H1 (cell line): Measurements from ENCODE around the gene SESN1. TPM values are rescaled to one million over a fixed set of nuclear protein-coding genes. Genes with fewer than 3 reads are reported as not detected.

ENCODE experiments used
- CTCF ChIA-PET: fragments of 300-600 bp; sonication (Branson Sonifier 250); formaldehyde crosslinking; loops from one replicate; lab custom pipeline; 2021; ENCODE audit not compliant: partially characterized antibody; lab: Charles Lee
- POLR2A ChIA-PET: fragments of 300-600 bp; sonication (Branson Sonifier 250); formaldehyde crosslinking; loops from one replicate; lab custom pipeline; 2021; ENCODE audit warnings: inconsistent platforms; ENCODE audit not compliant: partially characterized antibody; lab: Charles Lee
- DNase-seq, 2 experiments: peaks; one replicate each; pipeline versions ENCODE4 v3.0.0 to v3.0.0-alpha.2; 2010 to 2022; ENCODE audit warnings: low spot score in 2 of 2, low read depth in 1 of 2, mixed read lengths in 1 of 2
- FAIRE-seq: peaks from 2 replicates; lab custom pipeline; 2011; peaks lifted over from hg19 to GRCh38; lab: Jason Lieb, UNC
- H2AFZ ChIP-seq: 2 replicates; pipeline ENCODE4 v1.8.1; 2012; ENCODE audit warnings: low read length, inconsistent platforms
- H2AK5ac ChIP-seq: 2 replicates; pipeline ENCODE4 v1.6.1; 2013; ENCODE audit warnings: low read depth, low read length
- H2BK120ac ChIP-seq: replicated peaks from 2 replicates; pipeline ENCODE3; 2013; ENCODE audit warnings: low read depth, low read length, inconsistent platforms
- H2BK12ac ChIP-seq: 2 replicates; pipeline ENCODE4 v1.6.1; 2013; ENCODE audit warnings: low read depth, low read length
- H2BK15ac ChIP-seq: 2 replicates; pipeline ENCODE4 v1.6.1; 2013; ENCODE audit warnings: low read length
- H2BK20ac ChIP-seq: 2 replicates; pipeline ENCODE4 v1.6.1; 2013; ENCODE audit warnings: low read length
- H2BK5ac ChIP-seq: 2 replicates; pipeline ENCODE4 v1.6.1; 2013; ENCODE audit warnings: low read depth, low read length
- H3K14ac ChIP-seq: 2 replicates; pipeline ENCODE4 v1.6.1; 2013; ENCODE audit warnings: inconsistent platforms; ENCODE audit not compliant: insufficient read length
- H3K18ac ChIP-seq: 2 replicates; pipeline ENCODE4 v1.6.1; 2013; ENCODE audit warnings: low read length; ENCODE audit errors: extremely low read depth
- H3K23ac ChIP-seq: 2 replicates; pipeline ENCODE4 v1.6.1; 2013; ENCODE audit warnings: inconsistent platforms; ENCODE audit not compliant: insufficient read length
- H3K23me2 ChIP-seq: 2 replicates; pipeline ENCODE4 v1.6.1; 2013; ENCODE audit warnings: low read depth, low read length
- H3K27ac ChIP-seq: 2 replicates; pipeline ENCODE4 v1.6.1; 2011; ENCODE audit warnings: low read depth, low read length, inconsistent platforms
- H3K27me3 ChIP-seq, 4 experiments: replicated peaks in 1 of 4; 1 replicate in 1 of 4; 2 replicates in 3 of 4; pipeline versions ENCODE4 v1.6.1 to v1.8.1; 2011 to 2013; ENCODE audit warnings: low read length in 3 of 4, mild to moderate bottlenecking in 3 of 4, inconsistent platforms in 2 of 4, mixed read lengths in 2 of 4, moderate library complexity in 1 of 4; ENCODE audit not compliant: control insufficient read depth in 3 of 4, insufficient read depth in 3 of 4; ENCODE audit errors: extremely low read depth in 1 of 4
- H3K36me3 ChIP-seq, 4 experiments: 2 replicates each; pipeline versions ENCODE4 v1.6.1 to v1.8.1; 2011 to 2013; ENCODE audit warnings: mild to moderate bottlenecking in 4 of 4, low read length in 3 of 4, moderate library complexity in 2 of 4, control low read depth in 1 of 4, inconsistent platforms in 1 of 4; ENCODE audit not compliant: insufficient read depth in 4 of 4, control insufficient read depth in 2 of 4
- H3K4ac ChIP-seq: replicated peaks from 2 replicates; pipeline ENCODE3; 2013; ENCODE audit warnings: low read length, low read depth, mixed read lengths, inconsistent platforms; ENCODE audit not compliant: insufficient read length
- H3K4me1 ChIP-seq, 4 experiments: replicated peaks in 1 of 4; 1 replicate in 1 of 4; 2 replicates in 3 of 4; pipeline versions ENCODE4 v1.6.1 to v1.8.1; 2011 to 2013; ENCODE audit warnings: low read length in 3 of 4, inconsistent platforms in 2 of 4, mixed read lengths in 1 of 4; ENCODE audit not compliant: insufficient read depth in 4 of 4, control insufficient read depth in 3 of 4
- H3K4me2 ChIP-seq, 2 experiments: 2 replicates each; pipeline versions ENCODE4 v1.6.1 to v1.8.1; 2011 to 2013; ENCODE audit warnings: low read depth in 2 of 2, low read length in 2 of 2, control low read depth in 1 of 2, inconsistent platforms in 1 of 2, mild to moderate bottlenecking in 1 of 2; ENCODE audit not compliant: insufficient read depth in 1 of 2
- H3K4me3 ChIP-seq, 4 experiments: fragments of 200-600, 300-600 bp in 1 of 4; sonication (generic), shearing (Covaris generic), sonication (Bioruptor Twin) in 1 of 4; 2 replicates each; pipeline versions ENCODE4 v1.5.1 to v1.8.1; 2011 to 2016; ENCODE audit warnings: low read length in 4 of 4, low read depth in 3 of 4, control low read depth in 2 of 4, inconsistent platforms in 2 of 4, mild to moderate bottlenecking in 2 of 4, mixed read lengths in 1 of 4, moderate library complexity in 1 of 4; ENCODE audit not compliant: insufficient read depth in 2 of 4; ENCODE audit errors: extremely low read depth in 1 of 4
- H3K56ac ChIP-seq: replicated peaks from 2 replicates; pipeline ENCODE3; 2013; ENCODE audit warnings: low read depth, mild to moderate bottlenecking, mixed read lengths, low read length, inconsistent platforms; ENCODE audit not compliant: insufficient read length
- H3K79me1 ChIP-seq: 2 replicates; pipeline ENCODE4 v1.6.1; 2013; ENCODE audit warnings: low read depth, low read length, control low read depth
- H3K79me2 ChIP-seq, 2 experiments: 2 replicates each; pipeline versions ENCODE4 v1.6.1 to v1.8.1; 2012 to 2013; ENCODE audit warnings: low read length in 2 of 2, mild to moderate bottlenecking in 2 of 2, inconsistent platforms in 1 of 2; ENCODE audit not compliant: insufficient read depth in 2 of 2, control insufficient read depth in 1 of 2
- H3K9ac ChIP-seq, 4 experiments: replicated peaks in 1 of 4; 1 replicate in 1 of 4; 2 replicates in 3 of 4; pipeline versions ENCODE4 v1.6.1 to v1.8.1; 2011 to 2013; ENCODE audit warnings: low read depth in 3 of 4, low read length in 3 of 4, control low read depth in 2 of 4, mild to moderate bottlenecking in 2 of 4, moderate library complexity in 2 of 4, inconsistent platforms in 1 of 4; ENCODE audit errors: extremely low read depth in 1 of 4
- H3K9me3 ChIP-seq, 2 experiments: 2 replicates each; pipeline versions ENCODE4 v1.6.1 to v1.8.1; 2012 to 2013; ENCODE audit warnings: mild to moderate bottlenecking in 2 of 2, moderate library complexity in 2 of 2, control low read depth in 1 of 2, inconsistent platforms in 1 of 2, low read depth in 1 of 2, low read length in 1 of 2, mixed read lengths in 1 of 2; ENCODE audit not compliant: insufficient read depth in 2 of 2
- H4K20me1 ChIP-seq, 2 experiments: replicated peaks in 1 of 2; 2 replicates each; pipeline versions ENCODE3 to v1.8.1; 2011 to 2013; ENCODE audit warnings: inconsistent platforms in 2 of 2, low read length in 2 of 2, mild to moderate bottlenecking in 1 of 2; ENCODE audit not compliant: insufficient read depth in 2 of 2, control insufficient read depth in 1 of 2
- H4K5ac ChIP-seq: 2 replicates; pipeline ENCODE4 v1.6.1; 2013; ENCODE audit warnings: low read length, low read depth, mixed read lengths, inconsistent platforms; ENCODE audit not compliant: insufficient read length
- H4K8ac ChIP-seq: 2 replicates; pipeline ENCODE4 v1.8.0; 2013; ENCODE audit warnings: mild to moderate bottlenecking, moderate library complexity, low read length, inconsistent platforms; ENCODE audit not compliant: insufficient read depth; ENCODE audit errors: extremely low read depth
- H4K91ac ChIP-seq: replicated peaks from 2 replicates; pipeline ENCODE3; 2013; ENCODE audit warnings: low read length, mixed read lengths, inconsistent platforms; ENCODE audit not compliant: insufficient read length
- ATF3 ChIP-seq: IDR thresholded peaks from 2 replicates; pipeline ENCODE4 v1.6.1; 2011; ENCODE audit warnings: low read depth, mild to moderate bottlenecking, low read length; ENCODE audit not compliant: insufficient read depth
- EZH2 ChIP-seq: fragments of 200-600 bp; sonication (generic); IDR thresholded peaks from 2 replicates; pipeline ENCODE4 v1.7.1; 2012; ENCODE audit warnings: low read depth, mild to moderate bottlenecking, moderate library complexity, low read length, inconsistent platforms; ENCODE audit not compliant: severe bottlenecking
- GABPA ChIP-seq: IDR thresholded peaks from 2 replicates; pipeline ENCODE4 v1.6.1; 2011; ENCODE audit warnings: mild to moderate bottlenecking, low read length, moderate library complexity, borderline replicate concordance; ENCODE audit not compliant: insufficient read depth
- JUN ChIP-seq: IDR thresholded peaks from 2 replicates; pipeline ENCODE4 v1.6.1; 2011; ENCODE audit warnings: low read depth, mild to moderate bottlenecking, improper control_type of control experiment, low read length
- KDM4A ChIP-seq: IDR thresholded peaks from one replicate; pipeline ENCODE4 v1.7.1; 2012; ENCODE audit warnings: low read depth, mild to moderate bottlenecking, moderate library complexity, low read length, inconsistent platforms; ENCODE audit not compliant: severe bottlenecking
- MAFK ChIP-seq: IDR thresholded peaks from 2 replicates; pipeline ENCODE4 v1.6.1; 2012; ENCODE audit warnings: low read depth, mild to moderate bottlenecking, improper control_type of control experiment, low read length
- RFX5 ChIP-seq: IDR thresholded peaks from 2 replicates; pipeline ENCODE4 v1.6.1; 2011; ENCODE audit warnings: low read depth, low read length, improper control_type of control experiment, borderline replicate concordance
- SAP30 ChIP-seq: fragments of 300-600 bp; sonication (generic); IDR thresholded peaks from 2 replicates; pipeline ENCODE4 v1.7.1; 2012; ENCODE audit warnings: low read length, moderate library complexity, mild to moderate bottlenecking, inconsistent platforms; ENCODE audit not compliant: insufficient read depth, insufficient replicate concordance
- SIN3A ChIP-seq, 2 experiments: IDR thresholded peaks in 1 of 2; conservative IDR thresholded peaks in 1 of 2; 2 replicates each; pipeline ENCODE4 v1.6.1; 2011 to 2012; ENCODE audit warnings: low read length in 2 of 2, improper control_type of control experiment in 1 of 2, low read depth in 1 of 2, mild to moderate bottlenecking in 1 of 2
- SP4 ChIP-seq: IDR thresholded peaks from 2 replicates; pipeline ENCODE4 v1.6.1; 2012; ENCODE audit warnings: low read length, inconsistent platforms
- TCF12 ChIP-seq: IDR thresholded peaks from 2 replicates; pipeline ENCODE4 v1.6.1; 2011; ENCODE audit warnings: low read depth, mild to moderate bottlenecking, low read length
- WGBS, 2 experiments: shearing (Covaris generic) in 1 of 2; methylation state at CpG; one replicate each; pipeline versions ENCODE4 v1.1.6 to v1.1.7; 2013 to 2015; ENCODE audit warnings: low lambda C conversion rate in 2 of 2, mixed read lengths in 2 of 2, inconsistent platforms in 1 of 2, low coverage in 1 of 2, missing lambda C conversion rate in 1 of 2; ENCODE audit not compliant: insufficient replicate concordance in 2 of 2, insufficient coverage in 1 of 2, insufficient read length in 1 of 2; ENCODE audit errors: extremely low coverage in 1 of 2, missing lambda C conversion rate in 1 of 2; 5-methylcytosine and 5-hydroxymethylcytosine counted together
- polyA plus RNA-seq, 7 experiments: library from polyadenylated mRNA; depleted of rRNA in 3 of 7; stranded (reverse) in 5 of 7; unstranded in 2 of 7; fragments of >200 nt in 5 of 7; fragments of 200-250 nt in 2 of 7; gene quantifications; 1 replicate in 5 of 7; 2 replicates in 1 of 7; 4 replicates in 1 of 7; pipeline versions ENCODE4 v1.2.1 to v1.2.3, GENCODE V29; 2011 to 2013; ENCODE audit warnings: missing spikeins in 2 of 7, mixed read lengths in 2 of 7
- total RNA-seq: library from RNA; stranded (reverse); fragmentation: NEBNext Ultra II Directional; extraction: Animal tissue kit (Norgen Biotek cat#: 25700); gene quantifications from 2 replicates; pipeline ENCODE4 v1.2.1, GENCODE V29; 2021

The SESN1 gene
- total and polyA plus RNA-seq, 2 of the 8 experiments (the other 6 are each of a cell fraction or from before 2014, with no cell fraction given): 12.8 to 15.6 TPM

GRCh38 chr6:108941859-108942258 is 152.8 kb downstream of the SESN1 start:
- Histone ChIP-seq H3K9ac (no peak overlapping the region), H3K79me2 (no peaks in the 10 kb centered on the region), H3K14ac (no peak overlapping the region), H3K23ac (no peak overlapping the region), H3K9me3 (no peaks in the 10 kb centered on the region), H4K8ac (no peak overlapping the region), H2BK120ac (no peak overlapping the region), H4K20me1 (no peaks in the 10 kb centered on the region), H3K4me2 (no peak overlapping the region), H3K36me3 (no peaks in the 10 kb centered on the region), H3K4me3 (no peak overlapping the region), H2BK15ac (no peak overlapping the region), H4K91ac (no peak overlapping the region), H2BK5ac (no peak overlapping the region), H3K4me1 (peaks cover 2 to 6% (median 3%) of the 10 kb centered on the region in 4 experiments), H3K27me3 (no peaks in the 10 kb centered on the region), H3K23me2 (no peaks in the 10 kb centered on the region), H3K56ac (no peak overlapping the region), H2BK20ac (no peak overlapping the region), H3K79me1 (no peaks in the 10 kb centered on the region), H4K5ac (no peak overlapping the region), H3K18ac (no peak overlapping the region), H3K27ac (no peak overlapping the region), H2AK5ac (no peak overlapping the region), H3K4ac (no peak overlapping the region), H2AFZ (no peak overlapping the region), H2BK12ac (no peak overlapping the region)
- 81% methylated on average over 2 of the region's 2 CpGs; no CpG with 5 or more reads in 1 of the 2 experiments for WGBS, 2 experiments
- DNase-seq (no peak), FAIRE-seq (no peak)
- TF ChIP-seq EZH2 (no peak), JUN (no peak), GABPA (no peak), ATF3 (no peak), SAP30 (no peak), TCF12 (no peak), MAFK (no peak), RFX5 (no peak), SIN3A (conservative IDR thresholded peaks at IDR 0.05 in 1 of 2, IDR thresholded peaks at IDR 0.05 in 1 of 2; ENCODE audit: low read depth in 1 of 2, low read length in 2 of 2) (no peak), KDM4A (no peak), SP4 (no peak)
- ChIA-PET CTCF (no interaction called here), POLR2A (interaction anchor here (1.4 kb wide), 1 partner anchor 21 kb away, joined by 3 read pairs; no protein-coding TSS in a partner anchor)
